Tibial nerve (tissue), 4 donors: ENCODE results near the gene PRKCE. TPM values are rescaled to one million over a fixed set of nuclear protein-coding genes. Genes with fewer than 3 reads are reported as not detected.

ENCODE experiments used
- DNase-seq, 2 donors: peaks; one replicate each; pipeline ENCODE4 v3.0.0-alpha.2; 2019; ENCODE audit warnings: low spot score in 2 of 2
- H3K27ac ChIP-seq, 4 donors: fragments of 200-600 bp; sonication (generic) in 3 of 4; one replicate each; pipeline ENCODE4 v1.5.1; 2017 to 2019; ENCODE audit warnings: mild to moderate bottlenecking in 1 of 4
- H3K27me3 ChIP-seq, 2 donors: fragments of 200-600 bp; sonication (generic) in 1 of 2; one replicate each; pipeline versions ENCODE4 v1.5.1 to v1.6.0; 2017 to 2019
- H3K36me3 ChIP-seq, 3 donors: fragments of 200-600 bp; sonication (generic); one replicate each; pipeline ENCODE4 v1.5.1; 2018 to 2019
- H3K4me1 ChIP-seq, 4 donors: fragments of 200-600 bp; sonication (generic) in 3 of 4; one replicate each; pipeline ENCODE4 v1.5.1; 2017 to 2019
- H3K4me3 ChIP-seq, 4 donors: fragments of 200-600 bp; sonication (generic) in 3 of 4; one replicate each; pipeline ENCODE4 v1.5.1; 2017 to 2019; ENCODE audit warnings: mild to moderate bottlenecking in 1 of 4, moderate library complexity in 1 of 4
- H3K9me3 ChIP-seq, 4 donors: fragments of 200-600 bp; sonication (generic) in 3 of 4; one replicate each; pipeline ENCODE4 v1.5.1; 2017 to 2019
- EP300 ChIP-seq, 2 donors: sonication (generic); formaldehyde crosslinking; IDR thresholded peaks; one replicate each; pipeline ENCODE4 v1.6.1; 2017; ENCODE audit warnings: antibody characterized with exemption in 2 of 2, mild to moderate bottlenecking in 1 of 2
- POLR2A ChIP-seq, 2 donors: fragments of 450-650 bp; IDR thresholded peaks; one replicate each; pipeline ENCODE4 v1.6.1; 2017; ENCODE audit warnings: antibody characterized with exemption in 2 of 2, mild to moderate bottlenecking in 2 of 2, moderate library complexity in 2 of 2
- WGBS, 2 donors: methylation state at CpG; one replicate each; pipeline ENCODE4 v1.1.5; 2018; 5-methylcytosine and 5-hydroxymethylcytosine counted together
- total RNA-seq, 4 donors: library from RNA; depleted of rRNA; stranded (reverse); fragments of >200 nt; gene quantifications; one replicate each; pipeline ENCODE4 v1.1.0, GENCODE V29; 2016
- TF ChIP-seq, protein P1 (sequence below), 5 experiments: fragments of 200-600 bp in 3 of 5; fragments of 450-650 bp in 2 of 5; sonication (generic) in 3 of 5; IDR thresholded peaks; one replicate each; pipeline ENCODE4 v1.5.1; 2016 to 2019; ENCODE audit warnings: antibody characterized with exemption in 5 of 5, mild to moderate bottlenecking in 3 of 5, moderate library complexity in 2 of 5

PRKCE gene
- total RNA-seq, 4 donors from 2014 or later, result 14.4 to 22.4 (median 17.9) TPM

DNA sequence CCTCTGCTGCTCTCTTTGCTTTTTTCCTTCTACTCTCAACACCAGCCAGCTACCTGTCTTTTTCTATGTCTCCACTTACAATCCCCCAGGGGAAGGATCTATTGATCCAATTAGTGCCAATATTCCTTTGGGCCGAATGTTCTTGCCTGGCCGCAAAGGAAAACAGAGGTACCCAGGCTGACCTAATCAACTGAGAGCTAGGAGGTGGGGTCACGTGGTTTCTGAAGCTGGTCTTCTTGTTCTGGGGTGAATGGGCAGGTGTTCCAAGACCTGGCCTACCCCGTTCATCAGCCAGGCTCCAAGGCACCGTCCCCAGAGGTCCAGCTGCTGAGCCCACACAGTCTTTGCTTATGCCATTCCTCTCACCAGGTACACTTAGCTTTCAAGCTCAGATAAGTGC, 580.2 kb downstream of the PRKCE start:
- DNase-seq, result no peak
- TF ChIP-seq, protein P1, sequence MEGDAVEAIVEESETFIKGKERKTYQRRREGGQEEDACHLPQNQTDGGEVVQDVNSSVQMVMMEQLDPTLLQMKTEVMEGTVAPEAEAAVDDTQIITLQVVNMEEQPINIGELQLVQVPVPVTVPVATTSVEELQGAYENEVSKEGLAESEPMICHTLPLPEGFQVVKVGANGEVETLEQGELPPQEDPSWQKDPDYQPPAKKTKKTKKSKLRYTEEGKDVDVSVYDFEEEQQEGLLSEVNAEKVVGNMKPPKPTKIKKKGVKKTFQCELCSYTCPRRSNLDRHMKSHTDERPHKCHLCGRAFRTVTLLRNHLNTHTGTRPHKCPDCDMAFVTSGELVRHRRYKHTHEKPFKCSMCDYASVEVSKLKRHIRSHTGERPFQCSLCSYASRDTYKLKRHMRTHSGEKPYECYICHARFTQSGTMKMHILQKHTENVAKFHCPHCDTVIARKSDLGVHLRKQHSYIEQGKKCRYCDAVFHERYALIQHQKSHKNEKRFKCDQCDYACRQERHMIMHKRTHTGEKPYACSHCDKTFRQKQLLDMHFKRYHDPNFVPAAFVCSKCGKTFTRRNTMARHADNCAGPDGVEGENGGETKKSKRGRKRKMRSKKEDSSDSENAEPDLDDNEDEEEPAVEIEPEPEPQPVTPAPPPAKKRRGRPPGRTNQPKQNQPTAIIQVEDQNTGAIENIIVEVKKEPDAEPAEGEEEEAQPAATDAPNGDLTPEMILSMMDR (IDR thresholded peaks at IDR 0.05), result no peak
- TF ChIP-seq EP300 (IDR thresholded peaks at IDR 0.05) (no peak), POLR2A (IDR thresholded peaks at IDR 0.05) (no peak)
- Histone ChIP-seq H3K9me3 (no peaks in the 10 kb centered on the region), H3K27ac (no peak overlapping the region), H3K4me1 (peaks cover 0 to 3% (median 0%) of the 10 kb centered on the region in 4 donors), H3K36me3 (no peaks in the 10 kb centered on the region), H3K4me3 (no peak overlapping the region), H3K27me3 (no peaks in the 10 kb centered on the region)
- 93 to 94% methylated on average over 5 of the region's 5 CpGs for WGBS, 2 donors

DNA sequence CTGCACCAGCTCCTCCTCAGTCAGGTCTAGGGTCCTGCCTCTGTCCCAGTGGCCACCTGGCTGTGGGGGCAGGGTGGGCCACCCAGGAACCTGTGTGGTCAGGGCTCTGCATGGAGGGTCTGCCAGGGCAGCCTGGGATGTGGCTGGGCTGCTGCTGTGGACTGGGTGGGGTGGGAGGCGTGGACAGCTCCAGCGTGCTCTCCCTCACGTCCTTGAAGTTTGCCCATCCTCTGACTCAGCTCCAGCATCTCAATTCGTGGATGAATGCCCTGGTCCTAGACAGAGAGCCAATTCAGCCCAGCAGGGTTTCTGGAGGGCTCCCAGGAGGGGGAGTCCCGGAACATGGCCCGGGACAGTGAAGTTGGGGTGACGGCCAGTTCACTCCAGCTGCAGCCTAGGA, 581.4 kb downstream of the PRKCE start:
- no peaks in the 10 kb centered on the region for H3K27me3 ChIP-seq
- H3K27ac ChIP-seq, result no peak overlapping the region
- DNase-seq, result no peak
- no peak overlapping the region for H3K4me3 ChIP-seq
- peaks cover 0 to 3% (median 0%) of the 10 kb centered on the region in 4 donors for H3K4me1 ChIP-seq
- no peaks in the 10 kb centered on the region for H3K36me3 ChIP-seq
- no peaks in the 10 kb centered on the region for H3K9me3 ChIP-seq
- 43 to 50% methylated on average over 5 to 7 of the region's 7 CpGs for WGBS, 2 donors
- no peak for TF ChIP-seq EP300 (IDR thresholded peaks at IDR 0.05)
- TF ChIP-seq POLR2A (IDR thresholded peaks at IDR 0.05), result no peak
- TF ChIP-seq, protein P1 (IDR thresholded peaks at IDR 0.05), result no peak

DNA sequence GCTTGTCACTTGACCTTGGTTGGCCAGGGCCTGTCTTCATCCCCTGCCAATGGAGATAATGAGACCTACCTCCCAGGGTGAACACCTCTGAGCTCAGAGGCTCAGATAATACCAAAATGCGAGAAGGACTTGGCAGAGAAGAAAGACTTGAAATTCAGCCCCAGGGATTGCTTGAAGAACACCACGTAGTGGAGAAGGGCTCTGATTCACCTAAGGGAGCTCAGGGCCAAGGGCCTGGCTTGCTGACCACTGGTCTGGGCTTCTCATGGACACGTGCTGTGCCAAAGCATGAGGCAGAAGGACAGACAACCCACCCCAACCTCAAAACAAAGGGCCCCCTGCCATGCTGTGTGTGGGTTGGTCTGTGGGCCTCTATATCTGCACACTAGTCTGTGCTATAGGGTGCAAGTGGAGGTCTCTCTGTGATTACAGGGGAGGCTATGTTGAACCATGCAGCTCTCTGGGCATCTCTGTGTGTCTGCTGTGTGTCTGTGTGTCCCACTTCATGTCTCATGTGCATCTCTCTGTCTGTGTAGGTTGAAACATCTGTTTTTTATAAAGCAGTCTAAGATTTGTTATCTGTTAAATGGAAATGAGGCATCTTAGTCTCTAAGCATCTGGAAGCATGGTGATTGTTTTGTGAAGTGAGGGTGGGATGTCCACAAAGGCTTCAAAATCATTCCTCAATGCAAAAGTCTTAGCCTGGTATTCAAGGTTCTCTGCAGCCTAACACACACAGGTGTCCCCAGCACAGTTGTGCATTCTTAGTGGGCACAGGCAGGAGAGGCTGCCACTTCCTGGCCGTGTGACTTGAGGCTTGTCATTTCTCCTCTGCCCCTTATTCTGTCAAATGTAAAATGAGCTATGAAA, 584.8 kb downstream of the PRKCE start:
- no peak overlapping the region for H3K4me3 ChIP-seq
- no peak for DNase-seq
- no peak overlapping the region for H3K27ac ChIP-seq
- TF ChIP-seq POLR2A (IDR thresholded peaks at IDR 0.05) (no peak), EP300 (IDR thresholded peaks at IDR 0.05) (no peak)
- TF ChIP-seq, protein P1 (IDR thresholded peaks at IDR 0.05), result no peak
- no peaks in the 10 kb centered on the region for H3K4me1 ChIP-seq
- no peaks in the 10 kb centered on the region for H3K27me3 ChIP-seq
- no peaks in the 10 kb centered on the region for H3K36me3 ChIP-seq
- WGBS, 2 donors, result 76 to 81% methylated on average over 4 of the region's 4 CpGs
- no peaks in the 10 kb centered on the region for H3K9me3 ChIP-seq

DNA sequence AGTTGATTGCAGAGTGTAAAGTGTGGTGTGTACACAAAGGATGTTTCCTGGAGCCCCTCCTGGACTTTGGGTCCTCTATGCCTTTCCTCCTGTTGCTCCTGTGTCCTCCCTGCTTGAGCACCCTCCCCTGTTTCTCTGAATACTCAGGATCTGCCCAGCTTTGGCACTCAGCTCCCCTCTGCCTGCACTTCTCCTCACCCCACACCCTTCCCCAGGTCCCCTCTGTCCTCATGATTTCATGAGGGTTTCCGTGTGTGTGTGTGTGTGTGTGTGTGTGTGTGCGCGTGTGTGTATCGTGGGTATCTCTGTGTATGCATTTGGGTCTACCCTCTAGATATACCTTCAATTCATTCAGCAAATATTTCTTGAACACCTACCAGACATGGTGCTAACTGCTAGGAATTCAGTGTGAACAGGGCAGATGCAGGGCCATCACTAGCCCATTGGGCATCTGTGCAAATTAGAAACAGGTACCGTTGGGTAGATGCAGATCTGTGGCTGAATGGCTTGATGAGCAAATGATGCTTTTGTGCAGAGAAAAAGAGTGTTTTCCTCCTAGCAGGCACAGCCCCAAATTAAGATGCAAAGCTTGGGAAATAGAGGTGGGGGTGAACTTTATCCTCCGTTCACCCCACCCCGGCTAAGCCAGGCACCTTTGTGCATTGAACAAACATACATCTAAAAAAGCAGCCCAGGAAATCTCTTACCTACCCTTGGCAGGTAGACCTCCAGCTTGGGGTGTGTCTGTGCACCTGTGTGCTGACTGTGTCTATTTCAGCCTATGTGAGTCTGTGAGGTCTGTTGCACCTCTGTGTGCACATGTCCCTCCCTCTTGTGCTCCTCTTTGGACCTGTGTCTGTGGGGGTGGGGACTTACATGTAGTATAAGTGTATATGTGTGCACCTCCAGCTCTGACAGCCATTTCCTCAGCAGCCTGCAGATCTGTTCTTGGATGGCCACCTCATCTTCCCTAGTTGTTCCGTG, 585.7 kb downstream of the PRKCE start:
- WGBS, 2 donors, result 77 to 81% methylated on average over 8 of the region's 8 CpGs
- Histone ChIP-seq H3K27ac (no peak overlapping the region), H3K36me3 (no peaks in the 10 kb centered on the region), H3K4me3 (no peak overlapping the region), H3K27me3 (no peaks in the 10 kb centered on the region), H3K4me1 (no peaks in the 10 kb centered on the region), H3K9me3 (no peaks in the 10 kb centered on the region)
- no peak for DNase-seq
- TF ChIP-seq EP300 (IDR thresholded peaks at IDR 0.05) (no peak), POLR2A (IDR thresholded peaks at IDR 0.05) (no peak)
- TF ChIP-seq, protein P1 (IDR thresholded peaks at IDR 0.05), result no peak

Other genes with a start within 250 kb of the PRKCE start
- gene SRBD1, start 40.4 kb upstream of the PRKCE start, total RNA-seq, result 10 to 100 TPM; 14.7 to 36.7 (median 20.8) TPM